Cardiac muscle cell (in vitro differentiated cells and primary cell): Measurements from ENCODE around the gene SGTB. TPM values are rescaled to one million over a fixed set of nuclear protein-coding genes. Genes with fewer than 3 reads are reported as not detected.

Experiments used
- DNase-seq, 2 donors: peaks; one replicate each; pipeline versions ENCODE4 v3.0.0 to v3.0.0-alpha.2; 2010 to 2017; ENCODE audit warnings: low read depth in 1 of 2, low spot score in 1 of 2
- H3K27ac ChIP-seq: fragments of 200-600 bp; sonication (generic); 2 replicates; pipeline ENCODE4 v1.5.1; 2016
- H3K27me3 ChIP-seq: fragments of 200-600 bp; sonication (generic); 2 replicates; pipeline ENCODE4 v1.6.0; 2016; ENCODE audit warnings: control low read depth
- H3K36me3 ChIP-seq: fragments of 200-600 bp; sonication (generic); 2 replicates; pipeline ENCODE4 v1.5.1; 2016; ENCODE audit warnings: control low read depth
- H3K4me1 ChIP-seq: fragments of 200-600 bp; sonication (generic); 2 replicates; pipeline ENCODE4 v1.8.1; 2017; ENCODE audit warnings: low read depth, mild to moderate bottlenecking, mixed run types
- H3K4me3 ChIP-seq: fragments of 200-600 bp; sonication (generic); 2 replicates; pipeline ENCODE4 v1.5.1; 2016; ENCODE audit warnings: mild to moderate bottlenecking
- H3K9me3 ChIP-seq: fragments of 200-600 bp; sonication (generic); 2 replicates; pipeline ENCODE4 v1.5.1; 2017; ENCODE audit warnings: low read depth, mild to moderate bottlenecking, control low read depth
- CTCF ChIP-seq: IDR thresholded peaks from 2 replicates; pipeline ENCODE4 v1.5.1; 2012; ENCODE audit warnings: low read depth, mild to moderate bottlenecking, low read length
- polyA plus RNA-seq: library from polyadenylated mRNA; unstranded; fragments of >200 nt; fragmentation: Nextera tagmentation; extraction: Ambion mirVana; gene quantifications from 2 replicates; pipeline ENCODE4 v1.2.1, GENCODE V29; 2016
- total RNA-seq: library from RNA; depleted of rRNA; stranded (reverse); fragments of >200 nt; gene quantifications from 2 replicates; pipeline ENCODE4 v1.2.3, GENCODE V29; 2016

Gene SGTB
- total and polyA plus RNA-seq, 2 experiments from 2014 or later: 2.9 to 5.9 TPM

GRCh38 chr5:65668696-65669095 lies 53.2 kb downstream of the SGTB start:
- Histone ChIP-seq H3K27ac (no peak overlapping the region), H3K36me3 (peaks cover 15% of the 10 kb centered on the region), H3K4me3 (no peak overlapping the region), H3K4me1 (peaks cover 3% of the 10 kb centered on the region), H3K9me3 (no peaks in the 10 kb centered on the region), H3K27me3 (no peaks in the 10 kb centered on the region)
- no peak for DNase-seq
- no peak for TF ChIP-seq CTCF

- no peaks in the 10 kb centered on the region for H3K9me3 ChIP-seq
- peak; percentile 49 for TF ChIP-seq CTCF
- H3K4me1 ChIP-seq: peaks cover 6% of the 10 kb centered on the region
- H3K4me3 ChIP-seq: no peak overlapping the region
- H3K27me3 ChIP-seq: no peaks in the 10 kb centered on the region
- H3K36me3 ChIP-seq: peaks cover 22% of the 10 kb centered on the region
- peak overlapping the region; percentile 44 for H3K27ac ChIP-seq
- DNase-seq: peak; percentile 23 to 27
These were observed 57.9 kb downstream of the SGTB start for GRCh38 chr5:65663804-65664521.

GRCh38 chr5:65654713-65655112 lies 67.2 kb downstream of the SGTB start:
- H3K4me3 ChIP-seq: no peak overlapping the region
- H3K4me1 ChIP-seq: no peaks in the 10 kb centered on the region
- TF ChIP-seq CTCF: no peak
- H3K36me3 ChIP-seq: peaks cover 11% of the 10 kb centered on the region
- H3K27ac ChIP-seq: no peak overlapping the region
- no peaks in the 10 kb centered on the region for H3K27me3 ChIP-seq
- H3K9me3 ChIP-seq: no peaks in the 10 kb centered on the region
- no peak for DNase-seq

- H3K27ac ChIP-seq: no peak overlapping the region
- no peak for TF ChIP-seq CTCF
- no peak for DNase-seq
- H3K4me1 ChIP-seq: no peaks in the 10 kb centered on the region
- peaks cover 17% of the 10 kb centered on the region for H3K36me3 ChIP-seq
- no peak overlapping the region for H3K4me3 ChIP-seq
- H3K27me3 ChIP-seq: no peaks in the 10 kb centered on the region
- H3K9me3 ChIP-seq: no peaks in the 10 kb centered on the region
These were observed 70.8 kb downstream of the SGTB start for GRCh38 chr5:65651144-65651543.

GRCh38 chr5:65647941-65648340 lies 74.0 kb downstream of the SGTB start:
- Histone ChIP-seq H3K4me1 (no peaks in the 10 kb centered on the region), H3K27ac (no peak overlapping the region), H3K4me3 (no peak overlapping the region), H3K9me3 (no peaks in the 10 kb centered on the region), H3K36me3 (peaks cover 11% of the 10 kb centered on the region), H3K27me3 (no peaks in the 10 kb centered on the region)
- no peak for TF ChIP-seq CTCF
- DNase-seq: no peak
